Measurements from ENCODE around the gene ACY1.
"Not testable (repeated sequence)": the region's sequence is repeated elsewhere in the genome, so short reads cannot be mapped to it uniquely, and the experiment has no call there.

The ACY1 gene

GRCh38 chr3:52030714-52031310, 47.5 kb downstream of the ACY1 start:
- no peak for DNase-seq

GRCh38 chr3:52031896-52032295, 48.6 kb downstream of the ACY1 start:
- no peak for DNase-seq

- no peak for DNase-seq
Observed at GRCh38 chr3:52032702-52033408, 49.5 kb downstream of the ACY1 start.

GRCh38 chr3:52033748-52034147, 50.4 kb downstream of the ACY1 start:
- DNase-seq = not testable (repeated sequence)

GRCh38 chr3:52034212-52034611, 50.9 kb downstream of the ACY1 start:
- DNase-seq = no peak

- no peak for DNase-seq
Observed at GRCh38 chr3:52034651-52035050, 51.3 kb downstream of the ACY1 start.

GRCh38 chr3:52036222-52036694, 52.9 kb downstream of the ACY1 start:
- DNase-seq = no peak

- peak in 4 of 6 experiments; percentile 12 to 36 (median 22) for DNase-seq
Observed at GRCh38 chr3:52036829-52037228, 53.5 kb downstream of the ACY1 start.

- DNase-seq = no peak
Observed at GRCh38 chr3:52037291-52037690, 54.0 kb downstream of the ACY1 start.

GRCh38 chr3:52038227-52038626, 54.9 kb downstream of the ACY1 start:
- DNase-seq = no peak

All from stimulated activated naive CD4-positive, alpha-beta T cell (primary cell).